K562 (cell line): ENCODE results near the gene KRTAP5-6. TPM values are rescaled to one million over a fixed set of nuclear protein-coding genes. Genes with fewer than 3 reads are reported as not detected.

ENCODE experiments used
- ATAC-seq: fragments of 200-7000 bp; cut with Tn5 transposase; 3 replicates; pipeline ENCODE4 v1.9.1; 2020; ENCODE audit warnings: moderate library complexity
- BruUV-seq: library from RNA; stranded (reverse); fragments of 400-500 nt; replicated peaks from 2 replicates; lab custom pipeline; 2021; lab: Mats Ljungman, UMichigan
- CTCF ChIA-PET: fragments of 300-600 bp; formaldehyde crosslinking; extraction: SDS; loops from one replicate; lab custom pipeline; 2021; ENCODE audit warnings: low intra/inter-chr PET ratio; lab: Yijun Ruan, JAX
- POLR2A ChIA-PET: fragments of 300-600, 350-650 bp; sonication (Branson Sonifier 250); formaldehyde crosslinking; extraction: SDS; loops from one replicate; lab custom pipeline; 2021; ENCODE audit warnings: antibody characterized with exemption, inconsistent platforms; lab: Yijun Ruan, JAX
- DNase-seq, 4 experiments: peaks; one replicate each; pipeline versions ENCODE4 v3.0.0 to v3.0.0-alpha.2; 2011 to 2018; ENCODE audit warnings: low spot score in 3 of 4, mixed read lengths in 3 of 4; ENCODE audit errors: extremely low read depth in 1 of 4
- FAIRE-seq: peaks from 2 replicates; lab custom pipeline; 2011; peaks lifted over from hg19 to GRCh38; lab: Jason Lieb, UNC
- H2AFZ ChIP-seq: 2 replicates; pipeline ENCODE4 v1.6.0; 2011; ENCODE audit warnings: low read depth, low read length, control low read depth, inconsistent platforms
- H3K27ac ChIP-seq: fragments of 200-600 bp; 3 replicates; pipeline ENCODE4 v1.8.0; 2011; ENCODE audit warnings: low read depth, mild to moderate bottlenecking, control low read depth, inconsistent platforms, low read length, moderate library complexity, mixed read lengths; ENCODE audit errors: extremely low read depth
- H3K27me3 ChIP-seq, 2 experiments: fragments of 300-600 bp in 1 of 2; 2 replicates in 1 of 2; 3 replicates in 1 of 2; pipeline versions ENCODE4 v1.6.0 to v1.8.0; 2011; ENCODE audit warnings: inconsistent platforms in 2 of 2, low read length in 2 of 2, mild to moderate bottlenecking in 1 of 2, mixed read lengths in 1 of 2, moderate library complexity in 1 of 2; ENCODE audit not compliant: control insufficient read depth in 2 of 2, insufficient read depth in 2 of 2
- H3K36me3 ChIP-seq: fragments of 300-600 bp; 3 replicates; pipeline ENCODE4 v1.8.0; 2011; ENCODE audit warnings: mild to moderate bottlenecking, low read length, inconsistent platforms; ENCODE audit not compliant: control insufficient read depth, insufficient read depth
- H3K4me1 ChIP-seq, 2 experiments: fragments of 200-600 bp in 1 of 2; replicated peaks in 1 of 2; 2 replicates in 1 of 2; 3 replicates in 1 of 2; pipeline versions ENCODE4 v1.5.1 to v1.8.0; 2011; ENCODE audit warnings: inconsistent platforms in 2 of 2, low read length in 2 of 2, mild to moderate bottlenecking in 1 of 2, mixed read lengths in 1 of 2, moderate library complexity in 1 of 2; ENCODE audit not compliant: control insufficient read depth in 2 of 2, insufficient read depth in 2 of 2
- H3K4me2 ChIP-seq: 2 replicates; pipeline ENCODE4 v1.6.1; 2011; ENCODE audit warnings: low read length, control low read depth, inconsistent platforms, mixed read lengths; ENCODE audit not compliant: insufficient read depth
- H3K4me3 ChIP-seq: fragments of 200-600 bp; sonication (generic), shearing (Covaris generic); 2 replicates; pipeline ENCODE4 v1.5.1; 2016; ENCODE audit warnings: control low read depth, inconsistent platforms
- H3K79me2 ChIP-seq: fragments of 200-600 bp; 3 replicates; pipeline ENCODE4 v1.8.0; 2011; ENCODE audit warnings: low read length, inconsistent platforms; ENCODE audit not compliant: control insufficient read depth, insufficient read depth
- H3K9ac ChIP-seq, 2 experiments: 2 replicates each; pipeline versions ENCODE4 v1.6.0 to v1.6.1; 2011; ENCODE audit warnings: low read depth in 2 of 2, low read length in 2 of 2, control low read depth in 1 of 2, inconsistent platforms in 1 of 2, mild to moderate bottlenecking in 1 of 2, mixed read lengths in 1 of 2; ENCODE audit not compliant: insufficient read depth in 1 of 2
- H3K9me1 ChIP-seq: one replicate; pipeline ENCODE4 v1.6.0; 2011; ENCODE audit warnings: inconsistent platforms, mild to moderate bottlenecking, low read length, moderate library complexity; ENCODE audit not compliant: control insufficient read depth, insufficient read depth
- H3K9me3 ChIP-seq: replicated peaks from 2 replicates; pipeline ENCODE4 v1.5.1; 2011; ENCODE audit warnings: low read depth, low read length, inconsistent platforms; ENCODE audit not compliant: control insufficient read depth, insufficient read depth
- H4K20me1 ChIP-seq: replicated peaks from 2 replicates; pipeline ENCODE4 v1.6.1; 2011; ENCODE audit warnings: low read length, inconsistent platforms, mixed read lengths; ENCODE audit not compliant: control insufficient read depth, insufficient read depth
- HDAC2 ChIP-seq: fragments of 450-650 bp; IDR thresholded peaks from 2 replicates; pipeline ENCODE4 v1.6.1; 2016; ENCODE audit warnings: mild to moderate bottlenecking
- REST ChIP-seq, 2 experiments: fragments of 450-650 bp; formaldehyde crosslinking in 1 of 2; IDR thresholded peaks; 2 replicates each; pipeline versions ENCODE4 v1.4.0 to v1.6.1; 2014 to 2020; ENCODE audit warnings: mild to moderate bottlenecking in 2 of 2, borderline replicate concordance in 1 of 2, low read depth in 1 of 2
- RUNX1 ChIP-seq: sonication (generic); IDR thresholded peaks from 2 replicates; pipeline ENCODE4 v1.6.1; 2016; ENCODE audit warnings: antibody characterized with exemption, low read depth
- TFAP4 ChIP-seq: sonication (generic); formaldehyde crosslinking; IDR thresholded peaks from 2 replicates; pipeline ENCODE4 v1.8.0; 2022; ENCODE audit warnings: missing genetic modification reagents, mild to moderate bottlenecking, moderate library complexity, borderline replicate concordance
- ZFPM2 ChIP-seq: fragments of 250-450 bp; sonication (Bioruptor Pico); IDR thresholded peaks from 2 replicates; pipeline ENCODE4 v1.5.1; 2022; ENCODE audit warnings: mild to moderate bottlenecking
- ZNF77 ChIP-seq: fragments of 250-450 bp; sonication (Bioruptor Pico); IDR thresholded peaks from 2 replicates; pipeline ENCODE4 v1.5.0; 2020
- WGBS: fragments of 100-300 bp; shearing (Covaris generic); methylation state at CpG from one replicate; pipeline ENCODE4 v1.1.6; 2016; ENCODE audit warnings: low coverage, mixed read lengths; ENCODE audit not compliant: insufficient coverage; ENCODE audit errors: missing lambda C conversion rate; 5-methylcytosine and 5-hydroxymethylcytosine counted together
- in situ Hi-C: fragments of 300-500 bp; cut with MboI; formaldehyde crosslinking; loops from 4 replicates; pipeline ENCODE4 v1.15.0; 2018; ENCODE audit warnings: inconsistent platforms, mixed read lengths
- intact Hi-C: fragments of 100-400 bp; cut with micrococcal nuclease; formaldehyde crosslinking; loops from 2 replicates; pipeline ENCODE4 v1.14.2; 2022
- polyA plus RNA-seq, 8 experiments: library from polyadenylated mRNA; depleted of rRNA in 4 of 8; stranded (reverse) in 5 of 8; unstranded in 3 of 8; fragments of >200 nt; fragmentation: Nextera tagmentation in 2 of 8; fragmentation: Illumina TruSeq in 1 of 8; extraction: Ambion mirVana in 2 of 8; extraction: Trizol in 1 of 8; gene quantifications; 2 replicates each; pipeline versions ENCODE4 v1.2.1 to v1.2.3, GENCODE V29; 2011 to 2014; ENCODE audit warnings: inconsistent platforms in 1 of 8, missing spikeins in 1 of 8
- total RNA-seq, 7 experiments: library from RNA; depleted of rRNA in 6 of 7; stranded (reverse); fragments of >200 nt in 6 of 7; fragmentation: Illumina TruSeq in 2 of 7; extraction: Trizol in 2 of 7; gene quantifications; 2 replicates each; pipeline versions ENCODE4 v1.2.1 to v1.2.3, GENCODE V29; 2011 to 2021; ENCODE audit warnings: low replicate concordance in 1 of 7
- TF ChIP-seq, protein P1 (sequence below): fragments of 200-400 bp; formaldehyde crosslinking; IDR thresholded peaks from 2 replicates; pipeline ENCODE4 v1.6.1; 2017; ENCODE audit warnings: mild to moderate bottlenecking, low read depth, low read length, moderate library complexity

Gene KRTAP5-6
- total and polyA plus RNA-seq, 9 of the 15 experiments (the other 6 are each of a cell fraction or from before 2014, with no cell fraction given) = not detected

DNA sequence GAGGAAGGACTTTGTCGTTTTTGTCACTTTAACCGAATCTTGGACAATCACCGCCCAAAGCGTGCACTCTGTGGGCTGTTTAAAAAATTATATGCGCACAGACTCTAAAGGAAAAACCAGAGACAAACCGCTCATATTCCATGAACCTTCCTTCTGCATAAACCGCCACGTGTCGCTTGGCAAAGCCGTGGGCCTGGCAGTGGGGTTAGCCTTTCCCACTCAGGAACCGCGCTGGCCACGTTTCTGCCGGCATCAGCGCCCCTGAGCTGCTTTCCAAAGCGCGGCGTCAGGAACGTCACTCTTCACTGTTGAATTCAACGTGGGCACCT is 44.6 kb upstream of the KRTAP5-6 start (continued):
- TF ChIP-seq, protein P1, sequence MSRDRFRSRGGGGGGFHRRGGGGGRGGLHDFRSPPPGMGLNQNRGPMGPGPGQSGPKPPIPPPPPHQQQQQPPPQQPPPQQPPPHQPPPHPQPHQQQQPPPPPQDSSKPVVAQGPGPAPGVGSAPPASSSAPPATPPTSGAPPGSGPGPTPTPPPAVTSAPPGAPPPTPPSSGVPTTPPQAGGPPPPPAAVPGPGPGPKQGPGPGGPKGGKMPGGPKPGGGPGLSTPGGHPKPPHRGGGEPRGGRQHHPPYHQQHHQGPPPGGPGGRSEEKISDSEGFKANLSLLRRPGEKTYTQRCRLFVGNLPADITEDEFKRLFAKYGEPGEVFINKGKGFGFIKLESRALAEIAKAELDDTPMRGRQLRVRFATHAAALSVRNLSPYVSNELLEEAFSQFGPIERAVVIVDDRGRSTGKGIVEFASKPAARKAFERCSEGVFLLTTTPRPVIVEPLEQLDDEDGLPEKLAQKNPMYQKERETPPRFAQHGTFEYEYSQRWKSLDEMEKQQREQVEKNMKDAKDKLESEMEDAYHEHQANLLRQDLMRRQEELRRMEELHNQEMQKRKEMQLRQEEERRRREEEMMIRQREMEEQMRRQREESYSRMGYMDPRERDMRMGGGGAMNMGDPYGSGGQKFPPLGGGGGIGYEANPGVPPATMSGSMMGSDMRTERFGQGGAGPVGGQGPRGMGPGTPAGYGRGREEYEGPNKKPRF = no peak
- TF ChIP-seq, all 486 proteins: peak for 0

DNA sequence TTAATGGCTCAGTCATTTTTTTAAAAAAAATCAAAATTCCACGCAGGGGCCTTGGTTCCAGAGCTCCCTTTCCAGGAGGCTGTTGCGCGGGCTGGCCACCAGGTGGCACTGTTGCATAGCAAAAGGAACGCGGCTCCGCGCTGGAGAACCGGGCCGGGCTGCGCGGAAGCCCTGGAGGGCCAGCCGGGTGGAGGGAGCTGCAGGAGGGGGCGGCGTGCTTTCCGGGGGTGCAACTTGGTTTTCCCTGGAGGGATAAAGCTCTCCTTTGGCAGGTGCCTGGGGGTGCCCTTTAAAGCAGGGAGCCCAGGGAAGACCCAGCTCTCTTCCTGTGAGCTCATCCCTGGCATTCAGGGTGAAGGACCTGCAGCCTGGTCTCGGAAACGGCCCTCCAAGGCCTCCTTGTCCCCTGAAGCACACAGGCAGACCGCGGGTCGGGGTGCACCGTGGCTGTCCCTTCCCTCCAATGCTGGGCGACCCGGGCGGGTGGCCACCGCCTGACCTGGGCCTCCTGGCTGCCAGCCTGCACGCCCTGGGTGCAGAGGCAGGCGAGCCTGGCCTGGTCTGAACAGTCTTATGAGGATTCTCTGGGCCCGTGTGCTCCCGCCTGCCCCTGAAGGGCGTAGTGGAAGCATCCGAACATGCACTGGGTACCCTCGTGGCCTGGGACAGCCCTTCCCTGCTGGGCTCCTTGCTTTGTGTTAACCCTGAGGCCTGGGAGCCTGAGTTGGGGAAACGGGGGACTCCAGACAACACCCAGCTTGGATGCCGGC is 44.0 kb upstream of the KRTAP5-6 start:
- ATAC-seq (peak; percentile 96), DNase-seq (peak; percentile 72 to 91 (median 88)), FAIRE-seq (peak; percentile 67)
- Histone ChIP-seq H3K9me1 (no peaks in the 10 kb centered on the region), H3K4me2 (no peak overlapping the region), H3K4me1 (peaks cover 0 to 15% of the 10 kb centered on the region in 2 experiments; a peak in 2 of 5 replicates), H2AFZ (no peak overlapping the region), H3K27me3 (peaks cover 34 to 89% of the 10 kb centered on the region in 2 experiments), H3K36me3 (no peaks in the 10 kb centered on the region), H3K4me3 (no peak overlapping the region), H3K9ac (no peak overlapping the region), H3K27ac (no peak overlapping the region), H4K20me1 (peaks cover 17% of the 10 kb centered on the region), H3K9me3 (no peaks in the 10 kb centered on the region), H3K79me2 (no peaks in the 10 kb centered on the region)
- 1% methylated on average over 34 of the region's 34 CpGs for WGBS
- POLR2A ChIA-PET = interaction anchor here (0.6 to 1.3 kb wide), 5 partner anchors 32 to 181 kb away, joined by 3 to 5 read pairs (median 3); partner anchors contain the start of gene SYT8
- CTCF ChIA-PET = interaction anchor here (0.6 to 2.0 kb wide), 9 partner anchors 13 to 499 kb away, joined by 3 to 15 read pairs (median 4); no protein-coding TSS in a partner anchor
- in situ Hi-C loops = no loop called here
- BruUV-seq = no TSS peak
- intact Hi-C loops = loop anchor here (1.0 to 5.0 kb wide), 3 partner anchors 39 to 229 kb away; no protein-coding TSS in a partner anchor
- TF ChIP-seq ZNF77 (CRISPR knock-in tag) (no peak), TFAP4 (CRISPR knock-in tag) (peak; percentile 33; the same call in 1 of the 2 replicates), HDAC2 (no peak), REST (IDR thresholded peaks at IDR 0.05; ENCODE audit: borderline replicate concordance) (peak; percentile 66; the same call in 1 of the 2 replicates), REST (CRISPR knock-in tag; IDR thresholded peaks at IDR 0.05; ENCODE audit: low read depth) (no peak), RUNX1 (no peak), ZFPM2 (CRISPR knock-in tag) (no peak)
